ENCODE data around the gene TMEM63B.

The TMEM63B gene

GRCh38 chr6:44201200-44201599 lies 73.8 kb downstream of the TMEM63B start:
- Histone ChIP-seq H3K4me2 (ENCODE audit: insufficient read depth, low read length, poor library complexity, severe bottlenecking) (no peak overlapping the region), H3K18ac (ENCODE audit: low read length) (peak overlapping the region; percentile 80), H2BK15ac (ENCODE audit: low read length) (peak overlapping the region; percentile 65), H3K4ac (ENCODE audit: low read length) (no peak overlapping the region), H3K79me1 (ENCODE audit: low read depth, low read length) (no peaks in the 10 kb centered on the region), H2BK12ac (ENCODE audit: low read length) (peak overlapping the region; percentile 34), H3K14ac (ENCODE audit: low read length) (no peak overlapping the region), H3K9me3 (replicated peaks in 1 of 2; ENCODE audit: control insufficient read depth in 2 of 2, insufficient read depth in 1 of 2, low read depth in 1 of 2, low read length in 2 of 2) (no peaks in the 10 kb centered on the region), H3K4me3 (ENCODE audit: low read length in 2 of 2) (no peak overlapping the region), H3K27me3 (ENCODE audit: control insufficient read depth in 3 of 3, insufficient read depth in 3 of 3, low read depth in 1 of 3, low read length in 3 of 3) (no peaks in the 10 kb centered on the region), H3K23ac (ENCODE audit: low read depth, low read length, poor library complexity) (peak overlapping the region; percentile 18), H4K8ac (ENCODE audit: low read depth, low read length) (no peak overlapping the region), H2AFZ (ENCODE audit: low read length) (no peak overlapping the region), H3K36me3 (replicated peaks in 1 of 2; ENCODE audit: control insufficient read depth in 2 of 2, insufficient read depth in 2 of 2, low read length in 2 of 2) (no peaks in the 10 kb centered on the region), H2BK5ac (ENCODE audit: low read length) (peak overlapping the region; percentile 88), H2BK120ac (ENCODE audit: low read depth, low read length) (peak overlapping the region; percentile 64), H3K9ac (ENCODE audit: low read depth, low read length, poor library complexity) (no peak overlapping the region), H3K27ac (replicated peaks; ENCODE audit: low read length) (no peak overlapping the region), H2AK5ac (ENCODE audit: low read depth, low read length) (no peak overlapping the region), H3K4me1 (ENCODE audit: control insufficient read depth in 2 of 2, insufficient read depth in 1 of 2, low read depth in 1 of 2, low read length in 2 of 2) (peaks cover 21 to 23% of the 10 kb centered on the region in 2 donors), H4K91ac (ENCODE audit: low read depth, low read length, poor library complexity) (peak overlapping the region; percentile 90)
- no CpG with 5 or more reads among the region's 3 CpGs for WGBS, 2 donors (ENCODE audit: extremely low coverage in 2 of 2, insufficient read length in 2 of 2, insufficient replicate concordance in 1 of 2)
- DNase-seq (ENCODE audit: low spot score), result no peak

DNA sequence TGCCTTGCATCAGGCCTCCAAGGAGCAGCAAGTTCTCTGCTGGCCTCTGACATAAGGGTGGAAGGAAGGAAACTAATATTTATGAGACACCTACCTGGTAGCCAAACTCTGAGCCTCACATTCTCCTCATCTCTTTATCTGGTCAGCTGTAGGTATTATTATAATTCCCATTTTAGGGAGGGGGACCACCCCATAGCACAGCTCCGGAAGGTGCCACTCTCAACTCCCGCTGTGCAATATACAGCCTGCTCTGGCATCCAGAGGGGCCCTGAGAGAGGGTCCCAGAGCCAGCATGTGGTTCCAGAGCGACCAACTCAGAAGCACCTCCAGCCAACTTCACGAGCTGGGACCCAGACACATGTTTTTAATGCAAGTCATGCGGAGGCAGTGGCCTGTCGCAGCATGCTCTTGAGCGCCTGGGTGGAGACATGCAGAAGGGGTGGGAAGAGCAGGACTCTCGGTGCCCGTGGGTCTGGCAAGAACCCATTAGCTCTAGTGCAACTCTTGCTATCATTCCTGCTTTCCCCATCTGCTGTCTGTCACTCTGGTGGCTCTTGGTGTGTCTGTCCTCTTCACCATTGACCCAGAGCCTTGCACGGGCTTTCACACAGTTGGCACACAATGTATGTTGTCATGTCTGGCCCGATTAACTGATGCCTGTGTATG lies 74.4 kb downstream of the TMEM63B start:
- Histone ChIP-seq H3K14ac (ENCODE audit: low read length) (no peak overlapping the region), H3K9me3 (replicated peaks in 1 of 2; ENCODE audit: control insufficient read depth in 2 of 2, insufficient read depth in 1 of 2, low read depth in 1 of 2, low read length in 2 of 2) (no peaks in the 10 kb centered on the region), H3K4ac (ENCODE audit: low read length) (no peak overlapping the region), H3K79me1 (ENCODE audit: low read depth, low read length) (no peaks in the 10 kb centered on the region), H3K4me3 (ENCODE audit: low read length in 2 of 2) (no peak overlapping the region), H3K9ac (ENCODE audit: low read depth, low read length, poor library complexity) (no peak overlapping the region), H2BK12ac (ENCODE audit: low read length) (no peak overlapping the region), H3K36me3 (replicated peaks in 1 of 2; ENCODE audit: control insufficient read depth in 2 of 2, insufficient read depth in 2 of 2, low read length in 2 of 2) (no peaks in the 10 kb centered on the region), H2AFZ (ENCODE audit: low read length) (no peak overlapping the region), H3K4me1 (ENCODE audit: control insufficient read depth in 2 of 2, insufficient read depth in 1 of 2, low read depth in 1 of 2, low read length in 2 of 2) (peaks cover 24 to 26% of the 10 kb centered on the region in 2 donors), H4K91ac (ENCODE audit: low read depth, low read length, poor library complexity) (peak overlapping the region; percentile 18), H3K27ac (replicated peaks; ENCODE audit: low read length) (no peak overlapping the region), H2AK5ac (ENCODE audit: low read depth, low read length) (peak overlapping the region; percentile 31), H2BK120ac (ENCODE audit: low read depth, low read length) (no peak overlapping the region), H3K27me3 (ENCODE audit: control insufficient read depth in 3 of 3, insufficient read depth in 3 of 3, low read depth in 1 of 3, low read length in 3 of 3) (no peaks in the 10 kb centered on the region), H2BK5ac (ENCODE audit: low read length) (peak overlapping the region; percentile 88), H2BK15ac (ENCODE audit: low read length) (peak overlapping the region; percentile 65), H3K4me2 (ENCODE audit: insufficient read depth, low read length, poor library complexity, severe bottlenecking) (no peak overlapping the region), H3K18ac (ENCODE audit: low read length) (peak overlapping the region; percentile 80), H4K8ac (ENCODE audit: low read depth, low read length) (no peak overlapping the region), H3K23ac (ENCODE audit: low read depth, low read length, poor library complexity) (peak overlapping the region; percentile 18)
- WGBS, 2 donors (ENCODE audit: extremely low coverage in 2 of 2, insufficient read length in 2 of 2, insufficient replicate concordance in 1 of 2), result no CpG with 5 or more reads among the region's 11 CpGs
- DNase-seq (ENCODE audit: low spot score), result no peak

DNA sequence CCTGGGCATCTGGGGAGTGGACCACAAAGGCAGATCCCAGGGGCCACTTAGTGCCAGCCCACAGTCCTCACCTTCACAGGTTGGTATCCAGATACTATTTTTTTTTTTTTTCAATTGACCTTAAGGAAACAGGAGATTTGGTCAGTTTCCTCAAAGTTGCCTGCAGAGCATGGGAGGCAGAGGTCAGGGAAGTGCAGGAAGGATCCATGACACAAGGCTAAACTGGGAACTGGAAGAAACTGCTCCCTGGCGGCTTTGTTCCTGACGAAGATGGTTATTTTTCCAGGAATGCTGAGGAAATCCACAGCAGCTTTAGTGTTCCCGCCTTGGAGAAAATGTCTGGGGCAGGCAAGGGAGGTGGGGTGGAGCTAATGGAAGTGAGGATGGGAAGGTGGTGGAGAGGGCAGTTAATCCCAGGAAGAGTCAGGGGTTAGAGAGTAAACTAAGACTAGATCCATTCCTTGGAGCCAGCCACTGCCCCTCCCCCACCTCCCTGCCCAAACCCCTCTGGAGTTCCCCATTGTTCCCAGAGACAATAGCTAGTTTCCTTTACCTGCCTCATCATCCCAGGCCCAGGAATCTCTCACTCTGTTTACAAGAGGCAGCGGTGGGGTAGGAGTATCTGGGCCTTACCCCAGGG lies 75.1 kb downstream of the TMEM63B start:
- peak overlapping the region; percentile 80 for H3K18ac ChIP-seq (ENCODE audit: low read length)
- H3K36me3 ChIP-seq (replicated peaks in 1 of 2; ENCODE audit: control insufficient read depth in 2 of 2, insufficient read depth in 2 of 2, low read length in 2 of 2), result no peaks in the 10 kb centered on the region
- no peak overlapping the region for H2AK5ac ChIP-seq (ENCODE audit: low read depth, low read length)
- H3K9ac ChIP-seq (ENCODE audit: low read depth, low read length, poor library complexity), result no peak overlapping the region
- no peak overlapping the region for H2BK120ac ChIP-seq (ENCODE audit: low read depth, low read length)
- H4K91ac ChIP-seq (ENCODE audit: low read depth, low read length, poor library complexity), result no peak overlapping the region
- no peaks in the 10 kb centered on the region for H3K9me3 ChIP-seq (replicated peaks in 1 of 2; ENCODE audit: control insufficient read depth in 2 of 2, insufficient read depth in 1 of 2, low read depth in 1 of 2, low read length in 2 of 2)
- H3K4ac ChIP-seq (ENCODE audit: low read length), result no peak overlapping the region
- H3K27ac ChIP-seq (replicated peaks; ENCODE audit: low read length), result no peak overlapping the region
- no CpG with 5 or more reads among the region's 4 CpGs for WGBS, 2 donors (ENCODE audit: extremely low coverage in 2 of 2, insufficient read length in 2 of 2, insufficient replicate concordance in 1 of 2)
- no peak overlapping the region for H3K14ac ChIP-seq (ENCODE audit: low read length)
- no peak overlapping the region for H2BK5ac ChIP-seq (ENCODE audit: low read length)
- DNase-seq (ENCODE audit: low spot score), result no peak
- H3K79me1 ChIP-seq (ENCODE audit: low read depth, low read length), result no peaks in the 10 kb centered on the region
- H3K23ac ChIP-seq (ENCODE audit: low read depth, low read length, poor library complexity), result no peak overlapping the region
- peak overlapping the region; percentile 43 for H2AFZ ChIP-seq (ENCODE audit: low read length)
- H2BK15ac ChIP-seq (ENCODE audit: low read length), result peak overlapping the region; percentile 13
- no peak overlapping the region for H2BK12ac ChIP-seq (ENCODE audit: low read length)
- H4K8ac ChIP-seq (ENCODE audit: low read depth, low read length), result no peak overlapping the region
- no peak overlapping the region for H3K4me3 ChIP-seq (ENCODE audit: low read length in 2 of 2)
- H3K4me2 ChIP-seq (ENCODE audit: insufficient read depth, low read length, poor library complexity, severe bottlenecking), result no peak overlapping the region
- no peaks in the 10 kb centered on the region for H3K27me3 ChIP-seq (ENCODE audit: control insufficient read depth in 3 of 3, insufficient read depth in 3 of 3, low read depth in 1 of 3, low read length in 3 of 3)
- peaks cover 27 to 28% of the 10 kb centered on the region in 2 donors for H3K4me1 ChIP-seq (ENCODE audit: control insufficient read depth in 2 of 2, insufficient read depth in 1 of 2, low read depth in 1 of 2, low read length in 2 of 2)

- DNase-seq (ENCODE audit: low spot score), result no peak
- Histone ChIP-seq H3K27me3 (ENCODE audit: control insufficient read depth in 3 of 3, insufficient read depth in 3 of 3, low read depth in 1 of 3, low read length in 3 of 3) (no peaks in the 10 kb centered on the region), H3K18ac (ENCODE audit: low read length) (peak overlapping the region; percentile 80), H4K91ac (ENCODE audit: low read depth, low read length, poor library complexity) (no peak overlapping the region), H2AK5ac (ENCODE audit: low read depth, low read length) (no peak overlapping the region), H2BK15ac (ENCODE audit: low read length) (no peak overlapping the region), H3K36me3 (replicated peaks in 1 of 2; ENCODE audit: control insufficient read depth in 2 of 2, insufficient read depth in 2 of 2, low read length in 2 of 2) (no peaks in the 10 kb centered on the region), H4K8ac (ENCODE audit: low read depth, low read length) (no peak overlapping the region), H3K4me3 (ENCODE audit: low read length in 2 of 2) (no peak overlapping the region), H2AFZ (ENCODE audit: low read length) (no peak overlapping the region), H3K9me3 (replicated peaks in 1 of 2; ENCODE audit: control insufficient read depth in 2 of 2, insufficient read depth in 1 of 2, low read depth in 1 of 2, low read length in 2 of 2) (no peaks in the 10 kb centered on the region), H3K79me1 (ENCODE audit: low read depth, low read length) (no peaks in the 10 kb centered on the region), H3K14ac (ENCODE audit: low read length) (no peak overlapping the region), H2BK12ac (ENCODE audit: low read length) (no peak overlapping the region), H3K27ac (replicated peaks; ENCODE audit: low read length) (no peak overlapping the region), H2BK120ac (ENCODE audit: low read depth, low read length) (no peak overlapping the region), H3K4ac (ENCODE audit: low read length) (no peak overlapping the region), H2BK5ac (ENCODE audit: low read length) (no peak overlapping the region), H3K4me2 (ENCODE audit: insufficient read depth, low read length, poor library complexity, severe bottlenecking) (no peak overlapping the region), H3K4me1 (ENCODE audit: control insufficient read depth in 2 of 2, insufficient read depth in 1 of 2, low read depth in 1 of 2, low read length in 2 of 2) (peaks cover 27 to 28% of the 10 kb centered on the region in 2 donors), H3K23ac (ENCODE audit: low read depth, low read length, poor library complexity) (no peak overlapping the region), H3K9ac (ENCODE audit: low read depth, low read length, poor library complexity) (no peak overlapping the region)
- WGBS, 2 donors (ENCODE audit: extremely low coverage in 2 of 2, insufficient read length in 2 of 2, insufficient replicate concordance in 1 of 2), result no CpG with 5 or more reads among the region's 11 CpGs
Measured at GRCh38 chr6:44202972-44203750, 75.8 kb downstream of the TMEM63B start.
